ENCODE measurements around the gene RNF19B. TPM values are rescaled to one million over a fixed set of nuclear protein-coding genes. Genes with fewer than 3 reads are reported as not detected.

The RNF19B gene
- total and polyA plus RNA-seq, 2 of the 8 experiments (the other 6 are each of a cell fraction or from before 2014, with no cell fraction given): 9.2 to 11.2 TPM

DNA sequence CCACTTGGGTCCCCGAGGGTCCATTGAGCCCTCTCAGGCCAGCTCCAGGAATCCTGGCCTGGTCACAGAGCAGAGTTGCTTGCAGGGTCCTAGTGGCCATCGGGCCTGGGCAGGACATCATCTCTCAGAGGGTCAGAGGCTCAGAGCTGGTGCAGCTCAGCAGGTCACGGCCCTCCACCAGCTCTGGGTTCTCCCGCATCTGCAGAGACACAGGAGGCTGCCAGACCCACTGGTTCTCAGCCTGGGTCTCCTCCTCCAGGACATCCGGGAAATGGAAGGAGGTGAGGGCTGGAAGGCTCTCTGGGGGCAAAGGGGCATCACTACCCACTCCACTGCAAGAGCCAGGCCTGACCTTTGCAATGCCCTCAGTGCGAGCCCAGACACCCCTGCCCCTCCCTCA, 69.9 kb downstream of the RNF19B start (continued):
- no peak for TF ChIP-seq SIRT6 (IDR thresholded peaks at IDR 0.05; ENCODE audit: low read length)
